Breast epithelium (tissue), 4 donors: ENCODE measurements around the gene AATK. TPM values are rescaled to one million over a fixed set of nuclear protein-coding genes. Genes with fewer than 3 reads are reported as not detected.

Experiments used
- DNase-seq, 2 donors: peaks; one replicate each; pipeline ENCODE4 v3.0.0-alpha.2; 2019; ENCODE audit warnings: low spot score in 2 of 2
- H3K27ac ChIP-seq, 2 donors: fragments of 200-600 bp; sonication (generic) in 1 of 2; one replicate each; pipeline ENCODE4 v1.5.1; 2016 to 2019; ENCODE audit warnings: mild to moderate bottlenecking in 1 of 2
- H3K27me3 ChIP-seq, 2 donors: fragments of 200-600 bp; sonication (generic) in 1 of 2; one replicate each; pipeline versions ENCODE4 v1.5.1 to v1.6.0; 2017 to 2019; ENCODE audit warnings: control low read depth in 1 of 2, mild to moderate bottlenecking in 1 of 2
- H3K36me3 ChIP-seq: fragments of 200-600 bp; one replicate; pipeline ENCODE4 v1.5.1; 2019
- H3K4me1 ChIP-seq, 2 donors: fragments of 200-600 bp; sonication (generic); one replicate each; pipeline ENCODE4 v1.5.1; 2016 to 2019; ENCODE audit warnings: control low read depth in 1 of 2
- H3K4me3 ChIP-seq, 3 donors: fragments of 200-600 bp; sonication (generic); 1 replicate in 2 of 3; 2 replicates in 1 of 3; pipeline ENCODE4 v1.5.1; 2016 to 2019; ENCODE audit warnings: mild to moderate bottlenecking in 3 of 3, moderate library complexity in 2 of 3
- H3K9me3 ChIP-seq, 2 donors: fragments of 200-600 bp; sonication (generic) in 1 of 2; one replicate each; pipeline ENCODE4 v1.5.1; 2016 to 2019; ENCODE audit warnings: control low read depth in 1 of 2
- CTCF ChIP-seq, 3 donors: fragments of 450-650 bp; IDR thresholded peaks; one replicate each; pipeline ENCODE4 v1.5.1; 2016 to 2017; ENCODE audit warnings: antibody characterized with exemption in 3 of 3, mild to moderate bottlenecking in 3 of 3, moderate library complexity in 3 of 3
- POLR2A ChIP-seq: fragments of 450-650 bp; IDR thresholded peaks from one replicate; pipeline ENCODE4 v1.6.1; 2016; ENCODE audit warnings: antibody characterized with exemption, mild to moderate bottlenecking, moderate library complexity
- POLR2AphosphoS5 ChIP-seq, 3 donors: sonication (generic); formaldehyde crosslinking; IDR thresholded peaks; one replicate each; pipeline ENCODE4 v1.6.1; 2017; ENCODE audit warnings: antibody characterized with exemption in 3 of 3
- intact Hi-C: fragments of 100-400 bp; cut with DNase I; formaldehyde crosslinking; loops from one replicate; pipeline ENCODE4 v1.15.1; 2023; ENCODE audit warnings: low total_unique reads
- total RNA-seq, 3 donors: library from RNA; depleted of rRNA; stranded (reverse); fragments of >200 nt; gene quantifications; one replicate each; pipeline ENCODE4 v1.1.0, GENCODE V29; 2016

The AATK gene
- total RNA-seq, 3 donors from 2014 or later = under 0.01 to 0.98 (median 0.73) TPM

- Histone ChIP-seq H3K4me1 (no peaks in the 10 kb centered on the region), H3K27ac (no peak overlapping the region), H3K36me3 (no peaks in the 10 kb centered on the region), H3K27me3 (peaks cover 0 to 4% of the 10 kb centered on the region in 2 donors), H3K4me3 (no peak overlapping the region), H3K9me3 (no peaks in the 10 kb centered on the region)
- intact Hi-C loops = no loop called here
- DNase-seq = no peak
- TF ChIP-seq POLR2AphosphoS5 (IDR thresholded peaks at IDR 0.05) = no peak
- TF ChIP-seq POLR2A = no peak
- no peak for TF ChIP-seq CTCF (IDR thresholded peaks at IDR 0.05)
These were observed 4.9 kb upstream of the AATK start for GRCh38 chr17:81170727-81171494.

- no peak for TF ChIP-seq POLR2AphosphoS5 (IDR thresholded peaks at IDR 0.05)
- no peak for TF ChIP-seq CTCF (IDR thresholded peaks at IDR 0.05)
- TF ChIP-seq POLR2A = no peak
- intact Hi-C loops = no loop called here
- no peak for DNase-seq
- peaks cover 0 to 4% of the 10 kb centered on the region in 2 donors for H3K27me3 ChIP-seq
- H3K27ac ChIP-seq = no peak overlapping the region
- no peaks in the 10 kb centered on the region for H3K9me3 ChIP-seq
- no peaks in the 10 kb centered on the region for H3K36me3 ChIP-seq
- H3K4me3 ChIP-seq = no peak overlapping the region
- H3K4me1 ChIP-seq = no peaks in the 10 kb centered on the region
These were observed 3.9 kb upstream of the AATK start for GRCh38 chr17:81169870-81170309.

GRCh38 chr17:81167638-81168037 is 1.6 kb upstream of the AATK start:
- TF ChIP-seq POLR2AphosphoS5 (IDR thresholded peaks at IDR 0.05) = no peak
- TF ChIP-seq CTCF (IDR thresholded peaks at IDR 0.05) = no peak
- TF ChIP-seq POLR2A = no peak
- no peaks in the 10 kb centered on the region for H3K4me1 ChIP-seq
- no peaks in the 10 kb centered on the region for H3K9me3 ChIP-seq
- no peaks in the 10 kb centered on the region for H3K36me3 ChIP-seq
- DNase-seq = no peak
- H3K4me3 ChIP-seq = no peak overlapping the region
- no peak overlapping the region for H3K27ac ChIP-seq
- peaks cover 0 to 4% of the 10 kb centered on the region in 2 donors for H3K27me3 ChIP-seq
- intact Hi-C loops = no loop called here

GRCh38 chr17:81167194-81167524 is 1.1 kb upstream of the AATK start:
- no peak for TF ChIP-seq POLR2AphosphoS5 (IDR thresholded peaks at IDR 0.05)
- TF ChIP-seq CTCF (IDR thresholded peaks at IDR 0.05) = no peak
- TF ChIP-seq POLR2A = no peak
- H3K4me1 ChIP-seq = no peaks in the 10 kb centered on the region
- no peak overlapping the region for H3K27ac ChIP-seq
- DNase-seq = no peak
- H3K27me3 ChIP-seq = peaks cover 0 to 4% of the 10 kb centered on the region in 2 donors
- no peaks in the 10 kb centered on the region for H3K36me3 ChIP-seq
- intact Hi-C loops = no loop called here
- no peak overlapping the region for H3K4me3 ChIP-seq
- no peaks in the 10 kb centered on the region for H3K9me3 ChIP-seq

GRCh38 chr17:81165246-81166032 is 582 bp downstream of the AATK start, which contains the start of gene PVALEF:
Gene PVALEF, plus strand, starts transcription at chr17:81165507. Its CDS starts 15,720 bp downstream, at chr17:81181227.
- H3K4me3 ChIP-seq = peak within 1 kb of the TSS; percentile 23 to 66 (median 42)
- H3K27ac ChIP-seq = peak within 1 kb of the TSS in 1 of 2 donors; percentile 4
- TF ChIP-seq CTCF (IDR thresholded peaks at IDR 0.05) (no peak), POLR2AphosphoS5 (IDR thresholded peaks at IDR 0.05) (no peak), POLR2A (no peak)
- H3K9me3 ChIP-seq = no peaks in the 10 kb centered on the region
- H3K27me3 ChIP-seq = peaks cover 0 to 4% of the 10 kb centered on the region in 2 donors
- no peaks in the 10 kb centered on the region for H3K4me1 ChIP-seq
- no peak for DNase-seq
- intact Hi-C loops = no loop called here
- H3K36me3 ChIP-seq = no peaks in the 10 kb centered on the region
